NCI-H526 (cell line): ENCODE results near the gene LEFTY2.
"Not testable (repeated sequence)": the region's sequence is repeated elsewhere in the genome, so short reads cannot be mapped to it uniquely, and the experiment has no call there.

Experiments used
- DNase-seq, 2 experiments: peaks; one replicate each; lab custom pipeline; 2025; lab: John Stamatoyannopoulos, UW

Gene LEFTY2

DNA sequence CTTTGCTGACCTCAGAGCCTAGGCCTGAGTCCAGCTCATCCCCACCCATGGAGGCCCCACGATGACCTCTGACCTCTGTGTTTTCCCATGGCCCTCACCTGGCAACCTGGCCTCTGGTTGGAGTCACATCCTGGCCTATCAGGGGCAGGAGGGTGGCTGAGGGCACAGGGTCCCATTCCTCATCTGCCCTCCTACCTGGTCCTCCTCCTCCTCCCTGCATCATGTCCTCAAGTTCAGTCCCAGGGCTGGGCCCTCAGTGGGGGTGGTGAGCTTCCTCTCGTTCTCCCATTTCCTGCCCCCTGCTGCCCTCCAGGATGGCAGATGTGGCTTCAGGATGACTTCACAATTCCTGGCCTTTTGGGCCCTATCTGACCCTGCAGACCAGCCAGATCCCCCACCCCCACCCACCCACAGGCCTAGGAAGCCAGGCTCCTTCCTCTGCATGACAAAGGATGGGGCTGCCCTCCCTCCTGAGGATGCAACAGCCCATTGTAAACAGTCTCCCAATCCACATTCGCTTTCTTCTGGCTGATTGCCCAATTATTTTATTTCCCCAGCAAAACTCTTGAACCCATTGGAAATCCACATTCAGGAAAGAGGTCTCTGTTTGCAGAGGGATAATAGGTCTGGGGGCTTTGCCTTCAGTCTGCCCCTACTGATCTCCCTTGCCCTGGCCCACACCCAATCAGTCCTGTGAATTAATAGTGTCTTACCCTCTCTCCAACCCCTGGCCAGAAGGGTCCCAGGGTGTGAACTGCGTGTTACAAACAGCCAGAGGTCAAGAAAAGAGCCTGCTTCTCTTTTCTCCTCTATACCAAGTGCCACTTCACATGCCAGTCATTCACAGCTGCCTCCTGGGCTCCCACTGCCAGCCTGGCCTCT, 41.7 kb downstream of the LEFTY2 start:
- DNase-seq = no peak

DNA sequence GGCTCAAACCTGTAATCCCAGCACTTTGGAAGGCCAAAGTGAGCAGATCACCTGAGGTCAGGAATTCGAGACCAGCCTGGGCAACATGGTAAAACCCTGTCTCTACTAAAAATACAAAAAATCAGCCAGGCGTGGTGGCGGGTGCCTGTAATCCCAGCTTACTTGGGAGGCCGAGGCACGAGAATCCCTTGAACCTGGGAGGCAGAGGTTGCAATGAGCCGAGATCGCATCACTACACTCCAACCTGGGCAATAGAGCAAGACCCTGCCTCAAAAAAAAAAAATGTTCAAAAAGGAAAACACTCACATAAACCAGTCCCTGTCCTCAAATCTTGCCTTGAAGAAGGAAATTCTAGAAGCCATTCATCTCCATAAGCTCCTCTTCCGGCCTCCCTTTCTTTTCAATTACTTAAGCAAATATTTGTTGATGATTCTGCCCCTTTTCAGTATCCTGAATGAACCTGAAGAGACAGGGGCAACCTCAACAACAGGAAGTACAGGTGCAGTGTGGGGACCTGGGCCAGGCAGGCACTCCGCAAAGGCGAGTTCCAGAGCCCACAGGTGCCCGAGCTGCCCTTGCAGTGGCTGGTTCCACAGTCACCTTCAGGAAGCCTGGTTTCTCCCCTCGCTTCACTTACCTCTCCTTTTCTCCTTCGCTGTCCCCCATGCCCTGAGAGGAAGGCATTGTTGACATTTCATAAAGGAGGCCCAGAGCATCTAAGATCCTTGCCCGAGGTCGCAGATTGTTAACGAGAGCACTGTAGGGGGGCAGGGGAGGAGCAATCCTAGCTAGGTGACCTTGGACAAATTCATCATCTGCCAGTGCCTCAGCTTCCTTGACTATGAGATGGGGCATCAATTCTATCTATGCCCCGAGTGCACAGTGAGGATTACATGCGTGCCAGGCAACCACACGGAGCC, 43.2 kb downstream of the LEFTY2 start:
- peak in 1 of 2 experiments; percentile 10 for DNase-seq

DNA sequence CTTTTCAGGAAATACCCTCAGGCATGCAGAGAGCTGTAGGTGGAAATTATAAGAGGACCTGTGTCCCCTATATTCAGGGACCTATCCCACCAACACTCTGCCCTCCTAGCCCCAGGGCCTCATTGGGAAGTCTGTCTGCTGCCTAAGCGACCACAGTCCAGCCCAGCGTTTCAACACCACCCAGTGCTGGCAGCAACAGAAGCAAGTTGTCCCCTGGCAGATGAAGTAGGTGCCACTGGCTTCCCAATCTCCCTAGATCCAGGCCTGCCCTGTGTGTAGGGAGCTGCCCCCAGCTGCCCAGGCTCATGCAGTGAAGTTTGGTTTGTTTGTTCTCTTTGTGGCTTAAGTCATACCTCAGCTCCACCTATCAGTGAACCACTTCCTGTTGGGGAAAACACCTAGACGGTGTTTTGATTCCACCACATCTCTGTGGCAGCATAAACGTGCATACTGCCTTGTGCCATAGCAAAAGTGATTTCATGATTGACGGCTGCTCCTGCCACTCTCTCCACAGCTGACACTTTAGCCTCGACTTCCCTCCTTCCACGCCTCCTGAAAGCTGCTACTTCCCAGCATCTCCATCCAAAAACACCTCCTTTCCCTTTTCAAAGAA, 44.0 kb downstream of the LEFTY2 start:
- peak in 1 of 2 experiments; percentile 4 for DNase-seq

DNA sequence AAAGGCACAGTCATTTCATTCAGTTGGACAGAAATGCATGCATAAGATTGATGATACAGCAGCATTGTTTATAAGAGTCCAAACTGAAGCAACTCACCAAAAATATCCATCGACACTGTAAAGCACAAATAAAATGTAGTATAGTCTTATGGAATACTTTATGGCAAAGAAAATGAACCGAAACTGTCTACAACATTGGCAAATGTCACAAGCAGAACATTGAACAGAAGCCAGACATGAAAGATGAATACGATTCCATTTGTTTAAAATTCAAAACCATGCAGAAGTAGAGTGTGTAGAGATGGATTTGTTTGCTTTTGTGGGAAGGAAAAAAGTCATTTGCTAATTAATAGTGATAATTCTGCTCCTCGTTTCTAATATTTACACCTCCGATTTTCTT, 44.5 kb downstream of the LEFTY2 start:
- no peak for DNase-seq

DNA sequence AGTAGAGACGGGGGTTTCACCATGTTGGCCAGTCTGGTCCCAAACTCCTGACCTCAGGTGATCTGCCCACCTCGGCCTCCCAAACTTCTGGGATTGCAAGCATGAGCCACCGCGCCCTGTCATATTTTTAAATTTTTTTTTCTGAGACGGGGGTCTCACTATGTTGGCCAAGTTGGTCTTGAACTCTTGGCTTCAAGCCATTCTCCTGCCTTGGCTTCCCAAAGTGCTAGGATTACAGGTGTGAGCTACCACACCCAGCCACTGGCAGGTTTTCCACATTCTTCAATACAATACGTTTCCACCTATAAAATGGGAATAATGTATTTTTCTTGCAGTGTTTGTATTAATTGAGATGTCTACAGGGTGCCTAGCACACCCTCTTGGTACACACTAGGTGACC, 48.7 kb downstream of the LEFTY2 start:
- DNase-seq = no peak

DNA sequence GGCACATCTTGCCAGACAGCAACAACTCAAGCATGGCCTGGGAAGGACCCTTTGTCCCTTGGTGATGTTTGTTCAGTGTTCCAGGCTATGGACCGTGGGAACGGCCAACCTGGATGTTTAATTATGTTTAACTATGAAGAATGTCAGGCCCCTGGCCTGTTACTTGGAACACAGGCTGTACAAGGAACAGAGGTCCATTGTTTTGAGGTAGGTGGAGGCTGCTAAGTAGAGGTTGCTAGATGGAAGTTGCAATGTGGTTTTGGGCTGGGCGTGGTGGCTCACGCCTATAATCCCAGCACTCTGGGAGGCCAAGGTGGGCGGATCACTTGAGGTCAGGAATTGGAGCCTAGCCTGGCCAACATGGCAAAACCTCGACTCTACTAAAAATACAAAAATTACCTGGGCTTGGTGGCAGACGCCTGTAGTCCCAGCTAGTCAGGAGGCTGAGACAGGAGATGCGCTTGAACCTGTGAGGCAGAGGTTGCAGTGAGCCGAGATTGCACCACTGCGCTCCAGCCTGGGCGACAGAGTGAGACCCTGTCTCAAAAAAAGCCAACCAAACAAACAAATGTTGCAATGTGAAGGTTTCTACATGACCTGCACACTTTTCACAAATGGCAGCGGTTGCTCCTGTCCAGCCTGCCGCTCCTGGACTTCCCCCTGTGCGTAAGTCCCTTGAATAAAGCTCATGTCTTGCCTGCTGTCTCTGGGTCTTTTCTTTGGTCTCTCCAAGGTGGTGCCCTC, 49.6 kb downstream of the LEFTY2 start:
- DNase-seq = peak in 1 of 2 experiments; percentile 32

DNA sequence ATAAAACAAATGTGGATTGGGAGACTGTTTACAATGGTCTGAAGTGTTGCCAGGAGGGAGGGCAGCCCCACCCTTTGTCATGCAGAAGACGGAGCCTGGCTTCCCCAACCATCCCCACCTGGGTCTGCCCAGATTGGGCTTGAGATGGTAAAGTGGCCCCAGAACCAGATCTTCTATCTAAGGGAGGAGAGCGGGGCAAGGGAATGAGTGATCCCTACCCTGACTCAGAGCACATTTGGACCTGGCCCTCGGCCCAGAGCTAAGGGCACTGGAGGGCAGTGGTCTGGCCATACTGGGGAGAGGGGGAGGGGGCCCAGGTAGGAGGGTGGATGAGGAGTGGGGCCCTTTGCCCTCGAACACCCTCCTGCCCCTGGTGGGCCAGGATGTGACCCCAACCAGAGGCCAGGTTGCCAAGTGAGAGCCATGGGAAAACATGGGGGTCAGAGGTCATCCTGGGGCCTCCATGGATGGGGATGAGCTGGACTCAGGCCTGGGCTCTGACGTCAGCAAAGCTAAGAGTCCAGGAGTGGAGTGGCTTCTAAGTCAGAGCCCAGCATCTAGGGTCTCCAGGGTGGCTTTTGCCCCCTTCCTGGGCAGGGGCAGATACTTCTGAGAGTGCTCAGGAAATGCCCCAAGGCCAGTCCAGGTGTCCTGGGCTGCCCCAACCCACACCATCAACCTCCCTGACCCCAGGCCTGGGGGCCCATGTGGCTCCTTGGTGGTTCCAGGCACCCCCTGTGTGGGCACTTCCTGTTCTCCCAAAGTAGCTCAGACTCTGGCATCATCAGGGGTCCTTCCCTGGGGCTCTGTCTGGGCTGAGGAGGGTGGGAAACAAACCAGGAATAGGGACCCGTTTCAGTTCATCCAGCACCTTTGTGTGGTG, 50.4 kb downstream of the LEFTY2 start:
- no peak for DNase-seq

DNA sequence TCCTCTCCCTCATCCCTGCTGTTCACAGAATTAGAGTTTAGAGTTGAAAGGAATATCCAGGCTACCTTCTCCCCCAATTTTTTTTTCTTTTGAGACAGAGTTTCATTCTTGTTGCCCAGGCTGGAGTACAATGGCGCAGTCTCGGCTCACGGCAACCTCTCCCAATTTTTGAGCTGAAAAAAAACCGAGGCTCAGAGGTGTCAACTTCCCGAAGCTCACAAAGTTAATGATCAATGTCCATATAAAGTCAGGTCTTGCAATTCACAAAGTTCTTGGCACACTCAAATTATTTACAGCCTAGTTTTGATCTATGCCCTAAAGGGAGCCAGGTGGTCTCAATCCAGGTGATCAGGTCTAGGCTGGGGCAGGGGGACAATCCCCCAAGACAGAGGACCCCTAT, 51.3 kb downstream of the LEFTY2 start:
- DNase-seq = no peak

DNA sequence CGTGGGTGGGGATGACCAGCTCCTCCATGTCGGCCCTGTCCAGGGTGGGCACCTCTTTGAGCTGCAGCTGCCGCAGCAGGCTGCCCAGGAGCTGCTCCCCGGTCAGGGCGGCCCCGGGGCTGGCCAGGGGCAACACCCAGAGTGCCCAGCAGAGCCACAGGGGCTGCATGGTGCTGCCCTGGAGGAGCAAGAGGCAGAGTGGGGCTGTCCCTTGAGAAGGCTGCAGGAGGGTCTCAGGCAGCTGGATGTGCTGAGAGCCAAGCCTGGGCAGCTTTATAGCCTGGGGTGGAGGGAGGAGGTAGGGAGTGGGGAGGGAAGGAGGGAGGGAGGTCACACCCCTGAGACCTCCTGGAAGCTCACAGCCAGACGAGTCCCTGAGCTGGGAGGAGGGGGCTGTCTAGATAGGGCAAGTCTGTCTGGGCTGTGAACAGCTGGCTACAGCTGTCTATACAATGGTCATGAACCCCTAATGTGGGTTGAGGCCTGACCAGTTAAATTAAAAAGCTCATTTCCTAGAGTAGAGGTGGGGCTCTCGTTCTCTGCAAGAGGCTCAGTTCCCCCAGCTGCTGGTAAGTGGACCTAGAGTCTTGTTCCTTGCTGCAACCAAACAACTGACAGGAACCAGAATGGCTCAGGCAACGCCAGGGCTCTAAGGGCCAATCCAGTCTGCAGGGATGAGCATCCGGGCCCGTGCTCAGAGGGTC, 52.0 kb downstream of the LEFTY2 start, which contains the start of gene LEFTY1:
Gene LEFTY1, minus strand, starts transcription at position 249 of the 704 bp plus-strand sequence. Its CDS starts 80 bp downstream, at position 169.
- DNase-seq = no peak

DNA sequence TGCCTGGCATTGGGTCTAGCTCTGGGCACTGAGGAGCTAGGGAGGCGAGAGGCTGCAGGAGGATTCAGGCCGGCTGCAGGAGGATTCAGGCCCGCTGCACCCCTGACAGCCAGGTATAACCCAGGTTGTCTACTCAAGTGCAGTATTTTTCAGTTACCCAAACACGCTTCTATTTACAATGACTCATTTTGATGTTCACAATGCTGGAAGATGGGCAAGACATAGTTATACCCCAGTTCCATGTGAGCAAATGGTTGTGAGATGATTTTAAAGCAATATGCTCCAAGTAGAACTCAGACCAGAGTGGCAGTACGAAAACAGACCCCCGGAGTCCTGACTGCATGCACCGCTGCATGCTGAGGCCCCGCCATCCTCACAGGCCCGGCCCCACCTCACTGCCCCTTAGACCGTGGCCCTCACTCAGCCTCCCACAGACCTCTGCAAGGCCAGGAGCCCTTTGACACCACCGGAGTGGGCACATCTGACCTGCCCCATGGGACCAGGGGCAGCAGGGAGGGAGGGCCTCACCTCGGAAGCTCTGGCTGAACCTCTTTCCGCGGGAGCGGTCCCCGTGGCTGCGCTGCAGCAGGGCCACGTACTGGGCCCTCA, 52.6 kb downstream of the LEFTY2 start:
- DNase-seq = no peak

DNA sequence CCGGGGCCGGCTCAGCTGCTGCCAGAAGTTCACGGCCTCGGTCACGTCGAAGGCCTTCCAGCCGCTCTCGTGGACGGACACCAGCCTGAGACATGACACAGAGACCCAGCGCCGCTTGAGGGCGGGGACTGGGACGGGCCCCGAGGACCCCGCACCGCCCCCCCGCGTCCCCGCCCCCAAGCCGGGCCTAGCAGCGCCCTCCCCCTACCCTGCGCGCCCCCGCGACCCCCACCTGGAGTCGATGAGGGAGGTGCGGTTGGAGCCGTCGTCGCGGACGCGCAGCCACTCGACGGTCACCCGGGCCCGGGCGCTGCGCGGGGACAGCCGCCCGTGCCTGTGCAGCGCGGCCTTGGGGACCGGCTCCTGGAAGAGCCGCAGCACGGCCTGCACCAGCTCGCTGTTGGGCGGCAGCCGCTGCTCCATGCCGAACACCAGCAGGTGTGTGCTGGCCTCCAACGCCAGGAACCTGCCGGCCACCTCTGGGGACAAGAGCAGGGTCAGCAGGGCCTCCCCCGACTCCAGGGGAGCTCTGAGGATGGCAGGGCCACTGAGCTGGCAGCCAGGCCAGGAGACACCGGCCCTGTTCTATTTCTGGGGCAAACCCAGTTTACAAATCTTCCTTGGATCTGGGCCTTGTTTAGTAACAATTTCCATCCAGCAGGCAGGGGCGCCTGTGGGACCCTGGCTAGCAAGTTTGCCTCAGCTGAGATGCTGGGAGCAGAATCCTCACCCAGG, 53.3 kb downstream of the LEFTY2 start:
- not testable (repeated sequence) for DNase-seq

DNA sequence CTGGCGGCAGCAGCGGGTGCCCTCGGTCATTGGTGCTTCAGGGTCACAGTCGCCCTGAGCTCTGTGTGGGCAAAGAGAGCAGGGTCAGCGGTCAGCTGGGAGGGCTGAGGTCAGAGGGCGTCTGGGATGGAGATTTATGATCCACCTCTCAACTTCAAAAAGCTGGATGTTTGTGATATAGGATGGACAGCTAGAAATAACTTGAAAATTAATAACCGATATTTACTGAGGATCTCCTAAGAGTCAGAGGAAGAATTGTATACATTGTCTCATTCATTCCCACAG, 54.0 kb downstream of the LEFTY2 start:
- no peak for DNase-seq
